Stimulated activated CD4-positive, alpha-beta T cell treated with anti-CD3 and anti-CD28 coated beads, Interleukin-1b, Interleukin-23, amount 100 ng/mL, for 1 hour (primary cell): Measurements from ENCODE around the gene ATAD3B.
"Not testable (repeated sequence)": the region's sequence is repeated elsewhere in the genome, so short reads cannot be mapped to it uniquely, and the experiment has no call there.

Experiments used
- DNase-seq, 2 donors: peaks; one replicate each; pipeline ENCODE4 v3.0.0-alpha.2; 2020; ENCODE audit warnings: low read depth in 2 of 2

ATAD3B gene, protein sequence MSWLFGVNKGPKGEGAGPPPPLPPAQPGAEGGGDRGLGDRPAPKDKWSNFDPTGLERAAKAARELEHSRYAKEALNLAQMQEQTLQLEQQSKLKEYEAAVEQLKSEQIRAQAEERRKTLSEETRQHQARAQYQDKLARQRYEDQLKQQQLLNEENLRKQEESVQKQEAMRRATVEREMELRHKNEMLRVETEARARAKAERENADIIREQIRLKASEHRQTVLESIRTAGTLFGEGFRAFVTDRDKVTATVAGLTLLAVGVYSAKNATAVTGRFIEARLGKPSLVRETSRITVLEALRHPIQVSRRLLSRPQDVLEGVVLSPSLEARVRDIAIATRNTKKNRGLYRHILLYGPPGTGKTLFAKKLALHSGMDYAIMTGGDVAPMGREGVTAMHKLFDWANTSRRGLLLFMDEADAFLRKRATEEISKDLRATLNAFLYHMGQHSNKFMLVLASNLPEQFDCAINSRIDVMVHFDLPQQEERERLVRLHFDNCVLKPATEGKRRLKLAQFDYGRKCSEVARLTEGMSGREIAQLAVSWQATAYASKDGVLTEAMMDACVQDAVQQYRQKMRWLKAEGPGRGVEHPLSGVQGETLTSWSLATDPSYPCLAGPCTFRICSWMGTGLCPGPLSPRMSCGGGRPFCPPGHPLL

DNA sequence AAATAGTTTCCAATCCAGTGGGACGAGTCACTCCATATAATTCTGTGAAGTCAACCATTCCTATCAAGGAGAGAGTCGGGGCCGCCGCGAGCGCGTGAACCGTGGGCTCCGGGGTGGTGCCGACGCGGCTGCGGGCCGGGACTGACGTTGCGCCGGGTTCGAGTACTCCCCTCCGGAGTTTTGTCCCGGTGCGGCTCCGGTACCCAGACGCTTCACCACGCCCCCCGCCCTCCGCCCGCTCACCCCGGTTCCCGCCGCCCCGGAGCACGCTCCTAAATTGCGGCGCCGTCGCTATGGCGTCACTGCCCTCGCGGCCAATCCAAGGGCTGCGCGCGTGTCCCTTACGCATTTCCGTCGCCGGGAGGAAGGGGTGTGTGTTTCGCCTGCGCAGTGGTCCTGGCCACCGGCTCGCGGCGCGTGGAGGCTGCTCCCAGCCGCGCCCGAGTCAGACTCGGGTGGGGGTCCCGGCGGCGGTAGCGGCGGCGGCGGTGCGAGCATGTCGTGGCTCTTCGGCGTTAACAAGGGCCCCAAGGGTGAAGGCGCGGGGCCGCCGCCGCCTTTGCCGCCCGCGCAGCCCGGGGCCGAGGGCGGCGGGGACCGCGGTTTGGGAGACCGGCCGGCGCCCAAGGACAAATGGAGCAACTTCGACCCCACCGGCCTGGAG lies at the start of gene ATAD3B:
TSS of gene ATAD3B (plus strand) at position 377 of the 664 bp plus-strand sequence. CDS start at position 497, 120 bp downstream.
- DNase-seq = peak; percentile 66 to 86

DNA sequence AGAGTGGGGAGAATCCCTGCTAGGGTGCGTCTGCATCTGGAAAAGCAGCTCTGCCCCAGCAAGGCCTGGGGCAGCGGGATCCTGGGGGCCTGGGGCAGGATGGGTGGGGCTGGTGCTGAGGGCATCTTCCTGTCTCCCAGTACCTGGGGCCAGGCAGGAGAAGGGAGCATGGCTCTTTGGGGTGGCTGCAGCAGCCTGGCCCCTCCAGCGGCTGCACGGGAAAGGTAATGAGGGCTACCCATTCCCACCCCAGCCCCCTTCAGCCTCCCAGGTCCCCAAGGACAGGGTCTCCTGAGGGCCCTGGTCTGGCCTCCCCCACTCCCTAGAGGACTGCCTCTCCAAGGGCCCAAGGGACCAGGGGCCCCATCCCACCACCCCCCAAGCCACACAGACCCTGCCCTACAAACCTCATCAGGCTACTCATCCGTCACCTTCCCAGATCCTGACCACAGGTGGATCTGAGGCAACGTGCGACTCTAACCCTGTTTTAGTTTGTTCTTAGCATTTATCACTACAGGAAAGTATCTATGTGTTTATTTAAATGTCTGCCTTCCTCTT lies 49.6 kb upstream of the ATAD3B start:
- no peak for DNase-seq

DNA sequence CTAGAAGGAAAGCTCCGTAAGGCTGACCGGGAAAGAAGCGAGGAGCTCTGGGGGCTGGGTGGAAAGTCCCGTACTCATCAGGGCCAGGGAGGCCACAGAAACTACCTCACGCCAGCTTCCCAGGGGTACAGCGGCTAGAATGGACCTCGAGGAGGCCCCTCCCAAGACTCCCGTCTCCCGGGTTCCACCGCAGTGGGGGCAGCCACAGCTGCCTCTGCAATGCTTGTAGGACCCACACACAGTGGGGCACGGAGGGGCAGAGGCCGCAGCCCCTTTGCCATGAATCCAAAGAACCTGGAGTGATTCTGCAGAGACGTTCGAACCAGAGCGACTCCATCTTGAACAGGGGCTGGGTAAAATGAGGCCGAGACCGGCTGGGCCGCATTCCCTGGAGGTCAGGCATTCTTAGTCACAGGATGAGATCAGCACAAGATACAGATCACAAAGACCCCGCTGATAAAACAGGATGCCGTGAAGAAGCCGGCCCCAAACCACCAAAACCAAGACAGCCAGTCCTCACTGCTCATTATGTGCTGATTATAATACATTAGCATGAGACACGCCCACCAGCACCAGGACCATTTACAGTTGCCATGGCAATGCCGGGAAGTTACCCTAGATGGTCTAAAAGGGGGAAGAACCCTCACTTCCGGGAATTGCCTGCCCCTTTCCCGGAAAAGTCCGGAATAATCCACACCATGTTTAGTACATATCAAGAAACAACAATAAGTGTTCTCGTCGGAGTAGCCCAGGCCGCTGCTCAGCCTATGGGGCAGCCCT lies 48.9 kb upstream of the ATAD3B start:
- no peak for DNase-seq

DNA sequence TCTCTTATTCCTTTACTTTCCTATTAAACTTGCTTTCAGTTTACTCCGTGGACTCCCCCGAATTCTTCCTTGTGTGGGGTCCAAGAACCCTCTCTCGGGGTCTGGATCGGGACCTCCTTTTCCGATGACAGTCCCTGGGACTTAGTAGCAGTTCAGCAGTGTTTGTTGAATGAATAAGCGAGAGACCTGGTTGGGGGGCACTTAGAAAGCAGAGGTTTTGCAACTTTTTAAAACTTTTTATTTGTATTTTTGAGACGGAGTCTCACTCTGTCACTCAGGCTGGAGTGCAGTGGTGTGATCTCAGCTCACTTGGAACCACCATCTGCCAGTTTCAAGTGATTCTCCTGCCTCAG lies 48.3 kb upstream of the ATAD3B start:
- DNase-seq = no peak

DNA sequence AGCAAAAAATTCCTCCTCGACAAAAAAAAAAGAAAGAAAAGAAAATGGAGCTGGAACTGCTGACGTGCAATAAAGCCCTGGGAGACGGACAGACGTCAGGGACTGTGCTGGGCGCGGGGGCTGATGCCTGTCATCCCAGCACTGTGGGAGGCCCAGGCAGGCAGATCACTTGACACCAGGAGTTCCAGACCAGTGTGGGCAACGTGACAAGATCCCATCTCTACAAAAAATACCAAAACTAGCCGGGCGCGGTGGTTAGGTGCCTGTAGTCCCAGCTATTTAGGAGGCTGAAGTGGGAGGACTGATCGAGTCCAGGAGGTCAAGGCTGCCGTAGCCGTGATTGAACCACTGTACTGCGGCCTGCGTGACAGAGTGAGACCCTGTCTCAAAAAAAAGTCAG lies 46.9 kb upstream of the ATAD3B start:
- DNase-seq = no peak

DNA sequence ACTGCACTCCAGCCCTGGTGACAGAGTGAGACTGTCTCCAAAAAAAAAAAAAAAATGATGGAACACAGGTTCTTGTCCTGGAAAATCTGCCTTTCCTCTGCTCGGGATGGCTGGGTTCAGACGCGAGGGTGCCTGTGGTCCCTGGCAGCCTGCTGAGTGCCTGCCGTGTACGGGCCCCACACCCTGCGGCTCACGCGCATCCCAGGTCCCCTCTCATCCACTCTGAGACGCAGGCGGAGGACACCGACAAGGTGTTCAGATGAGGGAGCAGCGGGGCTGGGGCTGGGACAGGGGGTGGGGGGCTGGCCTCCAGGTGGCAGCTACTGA lies 46.2 kb upstream of the ATAD3B start:
- no peak for DNase-seq

DNA sequence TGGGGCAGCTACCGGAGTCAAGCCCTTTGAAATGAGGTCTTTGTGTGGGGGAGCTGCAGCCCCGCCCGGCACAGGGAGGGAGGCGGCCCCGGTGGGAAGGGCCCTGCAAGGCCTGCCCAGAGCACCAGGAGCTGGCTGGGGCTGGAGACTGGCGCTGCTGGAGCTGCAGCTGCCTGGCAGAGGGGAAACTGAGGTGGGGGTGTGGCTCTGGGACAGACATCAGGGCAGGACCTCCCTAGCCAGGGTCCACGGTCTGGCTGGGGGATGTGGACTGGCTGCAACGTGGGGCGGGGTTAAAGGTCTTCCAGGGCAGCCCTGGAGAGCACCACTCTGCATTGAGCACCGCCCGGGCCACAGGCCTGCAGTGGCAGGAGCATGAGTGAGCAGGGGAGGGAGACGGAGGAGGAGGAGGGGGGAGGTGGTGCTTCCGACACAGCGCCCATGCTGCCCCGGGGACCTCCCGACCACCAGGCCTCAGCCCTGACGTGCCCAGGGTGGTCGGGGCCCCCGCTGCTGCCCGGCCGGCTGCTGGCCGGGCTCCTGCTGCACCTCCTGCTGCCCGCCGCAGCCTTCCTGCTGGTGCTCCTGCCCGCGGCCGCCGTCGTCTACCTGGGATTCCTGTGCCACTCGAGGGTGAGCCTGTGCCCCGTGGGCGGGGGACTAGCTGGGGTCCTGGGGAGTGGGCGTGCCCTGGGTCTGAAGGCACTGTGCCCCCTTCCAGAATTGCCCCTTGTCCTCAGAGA lies 45.6 kb upstream of the ATAD3B start:
- DNase-seq = no peak

DNA sequence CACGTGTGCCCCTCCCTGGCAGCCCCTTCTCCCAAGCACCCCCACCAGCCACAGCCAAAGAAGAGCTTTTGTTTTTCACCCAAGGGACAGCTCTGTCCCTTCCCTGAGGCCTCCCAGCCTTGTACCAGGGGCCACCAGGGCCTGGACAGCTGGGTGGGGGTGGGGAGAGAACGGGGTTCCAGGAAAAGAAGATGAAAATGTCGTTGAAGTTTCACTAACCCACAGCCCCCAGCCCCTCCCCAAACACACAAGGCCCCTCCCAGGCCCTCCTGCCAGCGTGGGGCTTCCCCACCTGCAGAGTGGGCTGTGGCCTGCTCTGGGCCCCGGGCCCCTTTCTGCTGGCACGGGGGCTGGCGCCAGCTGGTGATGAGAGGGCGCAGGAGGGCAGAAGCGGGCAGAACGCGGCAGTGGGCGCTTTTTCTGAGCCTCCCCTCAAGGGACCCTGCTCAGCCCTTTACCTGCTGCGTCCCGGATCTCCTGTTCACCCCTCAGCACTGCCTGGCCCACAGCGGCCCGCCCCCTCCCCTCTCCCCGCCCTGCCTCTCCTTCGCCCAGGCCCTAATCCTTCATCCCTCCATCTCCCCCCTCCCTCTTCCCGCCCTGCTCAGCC lies 45.0 kb upstream of the ATAD3B start:
- DNase-seq = no peak

DNA sequence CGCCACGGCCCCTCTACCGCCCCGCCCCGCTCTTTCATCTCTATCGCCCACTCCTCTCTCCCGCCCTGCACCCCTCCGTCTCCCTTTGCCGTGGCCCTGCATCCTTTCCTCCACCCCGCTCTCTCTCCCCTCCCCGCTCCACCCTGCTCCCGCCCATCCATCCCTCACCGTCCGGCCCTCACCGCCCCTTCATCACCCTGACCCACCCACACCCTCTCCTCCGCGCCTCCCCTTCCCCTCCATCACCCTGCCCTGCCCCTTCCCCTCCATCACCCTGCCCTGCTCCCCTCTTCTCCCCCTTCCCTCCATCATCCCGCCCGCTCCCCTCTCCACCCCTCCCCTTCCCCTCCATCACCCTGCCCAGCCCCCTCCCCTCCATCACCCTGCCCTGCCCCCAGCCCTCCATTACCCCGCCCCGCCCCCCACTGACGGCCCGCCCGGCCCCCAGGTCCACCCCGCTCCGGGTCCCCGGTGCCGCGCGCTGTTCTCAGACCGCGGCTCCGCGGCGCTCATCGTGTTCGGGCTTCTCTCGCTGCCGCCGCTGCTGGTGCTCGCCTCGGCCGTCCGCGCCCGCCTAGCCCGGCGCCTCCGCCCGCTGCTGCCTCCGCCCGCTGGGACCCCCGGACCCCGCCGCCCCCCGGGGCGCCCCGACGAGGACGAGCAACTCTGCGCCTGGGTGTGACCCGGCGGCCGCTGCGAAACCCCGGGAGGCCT lies 44.3 kb upstream of the ATAD3B start:
- DNase-seq = no peak

DNA sequence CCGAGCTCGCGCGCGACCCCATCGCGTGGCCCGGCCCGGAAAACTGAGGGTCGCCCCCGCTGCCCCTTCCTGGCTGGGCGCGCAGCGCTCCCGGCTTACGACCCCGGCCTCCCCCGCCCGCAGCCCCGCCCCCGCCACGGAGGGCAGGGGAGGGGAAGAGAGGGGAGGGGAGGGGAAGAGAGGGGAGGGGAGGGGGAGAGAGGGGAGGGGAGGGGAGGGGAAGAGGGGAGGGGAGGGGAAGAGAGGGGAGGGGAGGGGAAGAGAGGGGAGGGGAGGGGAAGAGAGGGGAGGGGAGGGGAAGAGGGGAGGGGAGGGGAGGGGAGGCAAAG lies 43.8 kb upstream of the ATAD3B start:
- no peak for DNase-seq

DNA sequence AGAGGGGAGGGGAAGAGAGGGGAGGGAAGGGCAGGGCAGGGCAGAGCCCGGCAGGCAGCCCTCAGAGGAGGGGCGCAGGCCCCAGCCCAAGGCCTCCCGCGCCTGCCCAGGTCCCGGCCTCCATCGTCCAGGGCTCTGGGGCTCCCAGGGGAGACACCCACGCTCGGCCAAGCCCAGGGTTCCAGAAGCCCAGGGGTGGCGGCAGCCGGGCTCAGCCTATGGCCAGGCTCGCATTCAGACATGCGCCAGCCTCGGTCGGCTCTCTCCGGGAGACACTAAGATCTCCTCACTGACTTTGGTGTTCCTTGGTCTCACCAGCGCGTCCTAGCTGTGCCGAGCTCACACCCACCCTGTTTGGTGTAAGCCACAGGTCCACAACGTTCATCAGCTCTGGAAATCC lies 43.4 kb upstream of the ATAD3B start:
- no peak for DNase-seq

DNA sequence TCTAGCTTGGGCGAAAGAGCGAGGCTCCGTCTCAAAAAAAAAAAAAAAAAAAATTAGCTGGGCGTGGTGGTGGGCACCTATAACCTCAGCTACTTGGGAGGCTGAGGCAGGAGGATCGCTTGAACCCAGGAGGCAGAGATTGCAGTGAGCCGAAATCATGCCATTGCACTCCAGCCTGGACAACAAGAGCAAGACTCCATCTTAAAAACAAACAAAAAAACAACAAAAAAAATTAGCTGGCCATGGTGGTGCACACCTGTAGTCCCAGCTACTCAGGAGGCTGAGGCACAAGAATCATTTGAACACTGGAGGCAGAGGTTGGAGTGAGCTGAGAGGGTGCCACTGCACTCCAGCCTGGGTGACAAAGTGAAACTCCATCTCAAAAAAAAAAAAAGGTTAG lies 42.6 kb upstream of the ATAD3B start:
- DNase-seq = not testable (repeated sequence)

DNA sequence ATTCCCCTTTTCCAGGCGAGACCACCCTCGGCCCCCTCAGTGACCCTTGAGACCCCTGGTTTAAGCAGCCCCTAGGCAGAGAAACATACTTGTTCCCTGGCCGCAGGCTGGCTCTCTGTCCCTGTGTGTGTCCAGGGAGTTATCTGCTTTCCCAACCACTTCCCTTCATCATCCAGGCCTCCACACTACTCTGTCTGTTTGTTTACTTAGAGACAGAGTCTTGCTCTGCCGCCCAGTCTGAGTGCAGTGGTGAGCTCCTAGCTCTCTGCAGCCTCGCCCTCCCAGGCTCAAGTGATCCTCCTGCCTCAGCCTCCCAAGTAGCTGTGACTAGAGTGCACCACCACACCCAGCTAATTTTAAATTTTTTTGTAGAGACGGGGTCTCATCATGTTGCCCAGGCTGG lies 41.9 kb upstream of the ATAD3B start:
- no peak for DNase-seq

DNA sequence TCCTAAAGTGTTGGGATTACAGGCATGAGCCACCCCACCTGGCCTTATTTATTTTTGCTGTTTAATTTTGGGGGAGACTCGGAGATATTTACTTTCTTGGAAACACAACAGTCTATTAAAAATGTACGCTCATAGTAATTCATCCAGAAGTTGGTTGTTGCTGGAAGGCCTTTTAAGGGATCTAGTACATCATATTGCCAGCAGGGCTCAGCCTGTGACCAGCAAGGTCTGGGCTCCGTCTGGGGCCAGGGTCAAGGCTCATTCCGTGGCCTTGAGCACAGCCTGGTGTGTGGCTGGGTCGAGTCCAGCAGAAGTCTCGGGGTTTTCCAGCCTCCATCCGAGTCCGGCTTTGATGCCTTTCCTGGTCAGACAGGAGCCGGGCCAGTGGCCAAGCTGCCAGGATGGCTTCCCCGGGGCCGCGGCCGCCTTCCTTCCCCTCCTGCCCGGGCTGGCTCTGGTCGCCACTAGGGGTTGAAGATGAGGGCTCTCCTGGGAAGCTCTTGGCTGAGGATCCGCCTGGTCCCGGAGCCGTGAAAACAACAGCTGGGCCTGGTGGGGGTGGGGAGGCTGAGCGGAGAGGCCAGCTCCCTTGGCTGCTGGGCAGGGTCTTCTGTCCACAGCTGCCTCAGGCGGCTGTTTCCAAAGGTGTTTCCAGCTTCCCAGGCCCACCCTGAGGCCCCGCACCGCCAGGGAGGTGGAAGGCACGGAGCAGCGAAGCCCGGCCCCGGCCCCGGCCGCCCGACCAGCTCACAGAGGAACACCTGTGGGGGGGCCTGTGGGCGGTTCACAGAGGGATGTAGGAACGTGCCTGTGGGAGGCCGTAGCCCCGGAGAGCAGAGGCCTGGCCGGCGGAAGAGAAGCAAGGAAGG lies 41.2 kb upstream of the ATAD3B start:
- DNase-seq = no peak

DNA sequence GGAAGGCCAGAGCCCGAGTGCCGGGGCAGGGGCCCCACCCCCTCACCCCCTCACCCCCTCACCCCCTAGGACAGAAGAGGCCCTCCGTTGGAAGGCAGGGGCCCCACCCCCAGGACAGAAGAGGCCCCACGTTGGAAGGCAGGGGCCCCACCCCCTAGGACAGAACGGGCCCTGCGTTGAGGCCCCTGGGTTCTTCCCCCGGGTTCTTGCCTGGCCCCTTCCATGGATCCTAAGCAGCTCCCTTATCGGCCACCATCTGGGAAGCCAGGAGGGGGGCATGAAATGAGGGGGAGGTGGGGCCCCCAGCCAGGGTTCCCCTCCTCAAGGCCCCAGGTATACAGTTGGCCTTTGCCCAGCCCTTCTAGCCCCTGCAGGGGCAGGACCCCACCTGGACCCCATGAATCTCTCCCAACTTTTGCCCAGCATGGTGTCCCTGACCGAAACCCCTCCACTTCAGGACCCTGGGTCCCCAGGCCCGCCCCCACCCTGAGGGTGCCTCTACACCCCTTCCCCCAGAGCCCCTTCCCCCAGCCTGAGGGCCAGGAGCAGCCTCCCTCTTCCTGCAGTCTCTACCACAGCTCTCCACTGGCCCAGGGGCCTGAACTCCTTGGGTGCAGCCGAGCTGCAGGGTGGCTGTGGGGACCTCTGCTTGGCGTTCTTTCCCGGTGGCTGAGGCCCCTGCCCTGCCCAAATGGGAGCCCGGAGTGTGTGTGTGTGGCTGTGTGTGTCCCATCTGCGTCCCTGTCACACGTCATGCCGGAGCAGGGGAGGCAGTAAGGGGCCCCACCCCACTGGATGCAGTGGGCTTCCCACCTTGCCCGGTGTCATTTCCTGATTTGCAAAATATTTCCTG lies 40.3 kb upstream of the ATAD3B start:
- no peak for DNase-seq

DNA sequence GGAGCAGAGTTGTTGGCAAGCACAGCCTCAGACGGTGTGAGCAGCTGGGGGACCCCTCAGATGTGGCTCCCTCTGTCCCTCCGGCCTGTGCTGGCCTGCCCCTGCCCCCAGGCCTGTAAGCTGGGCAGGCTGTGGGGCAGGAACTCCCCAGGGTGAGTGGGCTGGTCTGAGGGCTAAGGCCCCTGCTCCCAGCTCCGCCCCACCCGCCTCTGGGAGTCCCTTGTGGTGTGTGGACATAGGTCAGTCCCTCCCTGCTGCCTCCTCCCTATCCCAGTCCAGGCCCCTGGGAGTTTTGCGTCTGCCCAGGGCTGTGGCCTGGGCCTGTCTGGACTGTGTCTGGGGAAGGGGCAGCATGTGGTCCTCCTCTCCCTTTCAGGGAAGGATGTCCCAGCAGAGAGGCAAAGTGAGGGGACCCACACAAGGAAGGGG lies 39.7 kb upstream of the ATAD3B start:
- DNase-seq = no peak

DNA sequence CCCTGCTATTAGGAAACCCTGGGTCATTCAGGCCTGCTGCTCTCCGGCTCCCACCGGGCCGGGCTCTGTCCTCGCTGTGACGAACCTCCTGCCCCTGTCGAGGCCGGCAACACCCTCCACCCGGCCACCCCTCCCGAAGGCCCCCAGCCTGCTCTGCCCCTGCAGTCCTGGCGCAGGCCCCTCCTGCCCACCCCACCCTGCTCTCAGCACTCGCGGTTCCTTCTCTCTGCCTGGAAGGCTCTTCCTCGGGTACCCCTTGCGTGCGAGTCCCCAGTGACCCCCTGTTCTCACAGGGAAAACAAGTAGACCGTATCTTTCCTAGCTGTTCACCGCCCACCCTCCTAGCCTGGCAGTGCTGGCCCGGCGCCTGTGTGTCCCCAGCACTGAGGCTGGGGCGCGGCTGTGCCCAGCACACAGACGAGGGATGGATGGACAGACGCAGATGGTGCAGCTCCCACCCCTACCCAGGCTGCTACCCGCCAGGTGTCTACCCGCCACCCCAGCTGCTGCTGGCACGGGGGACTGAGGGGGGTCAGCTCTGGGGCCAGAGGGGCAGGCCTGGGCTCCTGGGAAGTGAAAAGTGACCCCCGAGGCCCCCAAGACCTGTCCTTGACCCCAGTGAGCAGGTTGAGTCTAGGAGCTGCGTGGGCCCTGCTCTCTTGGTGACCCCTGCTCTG lies 39.2 kb upstream of the ATAD3B start:
- DNase-seq = no peak
